Measurements from ENCODE around the gene PITRM1. TPM values are rescaled to one million over a fixed set of nuclear protein-coding genes. Genes with fewer than 3 reads are reported as not detected.

The PITRM1 gene
- total RNA-seq, 1 experiment from 2014 or later, result 83.5 TPM

- no peak for DNase-seq (ENCODE audit: low spot score)
- intact Hi-C loops (cut with micrococcal nuclease; ENCODE audit: unreplicated experiment), result no loop called here
- CTCF ChIA-PET, result no interaction called here
- H3K27ac ChIP-seq (ENCODE audit: low read depth, low read length, poor library complexity, severe bottlenecking), result no peak overlapping the region
- no TSS peak for BruUV-seq (replicated peaks)
- peaks cover 71% of the 10 kb centered on the region for H3K36me3 ChIP-seq (ENCODE audit: insufficient read depth, low read length, poor library complexity, severe bottlenecking)
- POLR2A ChIA-PET (ENCODE audit: low non-redundant PET), result no interaction called here
- peaks cover 11% of the 10 kb centered on the region for H3K4me1 ChIP-seq (ENCODE audit: insufficient read depth, low read length, poor library complexity, severe bottlenecking)
- H3K9me3 ChIP-seq (ENCODE audit: low read depth, low read length, poor library complexity, severe bottlenecking), result no peaks in the 10 kb centered on the region
- H3K4me3 ChIP-seq (ENCODE audit: low read depth, low read length, poor library complexity, severe bottlenecking), result no peak overlapping the region
- TF ChIP-seq EZH2 (IDR thresholded peaks at IDR 0.05; ENCODE audit: borderline replicate concordance, low read depth, low read length, poor library complexity, severe bottlenecking), result no peak
- no peak for TF ChIP-seq CTCF (conservative IDR thresholded peaks at IDR 0.05; ENCODE audit: low read depth, low read length)
- H3K27me3 ChIP-seq (replicated peaks; ENCODE audit: insufficient read depth, low read depth, low read length, poor library complexity), result no peaks in the 10 kb centered on the region
Measured at GRCh38 chr10:3126249-3126648, 46.3 kb downstream of the PITRM1 start.

- intact Hi-C loops (cut with micrococcal nuclease; ENCODE audit: unreplicated experiment), result no loop called here
- BruUV-seq (replicated peaks), result no TSS peak
- TF ChIP-seq EZH2 (IDR thresholded peaks at IDR 0.05; ENCODE audit: borderline replicate concordance, low read depth, low read length, poor library complexity, severe bottlenecking), result no peak
- TF ChIP-seq CTCF (conservative IDR thresholded peaks at IDR 0.05; ENCODE audit: low read depth, low read length), result no peak
- ChIA-PET CTCF (no interaction called here), POLR2A (ENCODE audit: low non-redundant PET) (no interaction called here)
- Histone ChIP-seq H3K36me3 (ENCODE audit: insufficient read depth, low read length, poor library complexity, severe bottlenecking) (peaks cover 75% of the 10 kb centered on the region), H3K4me3 (ENCODE audit: low read depth, low read length, poor library complexity, severe bottlenecking) (no peak overlapping the region), H3K27ac (ENCODE audit: low read depth, low read length, poor library complexity, severe bottlenecking) (no peak overlapping the region), H3K9me3 (ENCODE audit: low read depth, low read length, poor library complexity, severe bottlenecking) (no peaks in the 10 kb centered on the region), H3K4me1 (ENCODE audit: insufficient read depth, low read length, poor library complexity, severe bottlenecking) (peaks cover 11% of the 10 kb centered on the region), H3K27me3 (replicated peaks; ENCODE audit: insufficient read depth, low read depth, low read length, poor library complexity) (no peaks in the 10 kb centered on the region)
- no peak for DNase-seq (ENCODE audit: low spot score)
Measured at GRCh38 chr10:3125527-3126170, 46.9 kb downstream of the PITRM1 start.

- no peak for TF ChIP-seq CTCF (conservative IDR thresholded peaks at IDR 0.05; ENCODE audit: low read depth, low read length)
- TF ChIP-seq EZH2 (IDR thresholded peaks at IDR 0.05; ENCODE audit: borderline replicate concordance, low read depth, low read length, poor library complexity, severe bottlenecking), result no peak
- H3K4me3 ChIP-seq (ENCODE audit: low read depth, low read length, poor library complexity, severe bottlenecking), result no peak overlapping the region
- DNase-seq (ENCODE audit: low spot score), result no peak
- POLR2A ChIA-PET (ENCODE audit: low non-redundant PET), result no interaction called here
- no peak overlapping the region for H3K27ac ChIP-seq (ENCODE audit: low read depth, low read length, poor library complexity, severe bottlenecking)
- CTCF ChIA-PET, result no interaction called here
- no peaks in the 10 kb centered on the region for H3K27me3 ChIP-seq (replicated peaks; ENCODE audit: insufficient read depth, low read depth, low read length, poor library complexity)
- H3K36me3 ChIP-seq (ENCODE audit: insufficient read depth, low read length, poor library complexity, severe bottlenecking), result peaks cover 77% of the 10 kb centered on the region
- H3K4me1 ChIP-seq (ENCODE audit: insufficient read depth, low read length, poor library complexity, severe bottlenecking), result peaks cover 11% of the 10 kb centered on the region
- intact Hi-C loops (cut with micrococcal nuclease; ENCODE audit: unreplicated experiment), result no loop called here
- BruUV-seq (replicated peaks), result no TSS peak
- H3K9me3 ChIP-seq (ENCODE audit: low read depth, low read length, poor library complexity, severe bottlenecking), result no peaks in the 10 kb centered on the region
Measured at GRCh38 chr10:3124412-3125175, 48.0 kb downstream of the PITRM1 start.
